Stimulated activated CD8-positive, alpha-beta memory T cell treated with anti-CD3 and anti-CD28 coated beads, Interleukin-15, amount 100 ng/mL, for 48 hours (primary cell): ENCODE results near the gene DNMBP.
"Not testable (repeated sequence)": the region's sequence is repeated elsewhere in the genome, so short reads cannot be mapped to it uniquely, and the experiment has no call there.

Source experiments
- DNase-seq, 2 donors: peaks; one replicate each; pipeline ENCODE4 v3.0.0-alpha.2; 2020; ENCODE audit warnings: low read depth in 2 of 2

Gene DNMBP

DNA sequence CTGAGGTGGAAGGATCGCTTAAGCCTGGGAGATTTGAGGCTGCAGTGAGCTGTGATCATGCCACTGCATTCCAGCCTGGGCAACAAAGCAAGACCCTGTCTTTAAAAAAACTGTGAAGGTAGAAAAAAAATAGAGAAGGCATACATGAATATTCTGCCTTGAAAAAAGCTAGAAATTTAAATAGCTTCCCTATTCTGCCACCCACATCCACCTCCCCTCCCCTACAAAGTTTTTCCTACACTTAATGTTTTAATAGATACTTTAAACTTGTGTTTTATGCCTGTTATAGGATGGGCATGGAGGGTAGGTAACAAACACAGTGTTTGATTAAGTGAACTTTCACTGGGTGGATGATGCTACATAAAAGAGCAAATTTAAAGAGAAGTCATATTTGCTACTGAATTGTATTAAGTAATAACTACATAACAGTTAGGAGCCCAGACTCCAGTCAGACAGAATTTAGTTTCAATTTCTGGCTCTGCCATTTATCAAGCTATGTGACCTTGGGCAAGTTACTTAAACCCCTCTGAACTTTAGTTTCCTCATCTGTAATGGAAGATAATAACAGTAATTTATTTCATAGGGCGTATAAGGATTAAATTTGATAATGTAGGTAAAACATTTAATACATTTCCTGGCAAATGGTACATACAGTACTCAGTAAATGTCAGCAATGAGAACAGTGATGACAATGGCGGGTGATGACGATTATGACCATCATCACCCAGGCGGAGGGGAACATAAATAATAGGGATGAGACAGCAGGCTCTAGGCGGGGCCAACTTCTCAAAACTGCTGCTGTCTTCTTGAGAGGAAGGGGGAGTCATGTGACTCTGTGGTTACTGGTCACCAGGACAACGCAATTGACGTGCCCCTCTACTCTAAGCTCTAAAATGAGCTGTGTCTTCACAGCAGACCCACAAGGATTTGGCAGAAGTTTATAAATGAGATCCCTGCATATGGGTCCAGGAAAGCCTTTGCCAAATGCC, 15.8 kb downstream of the DNMBP start:
- DNase-seq, result peak; percentile 33 to 42

DNA sequence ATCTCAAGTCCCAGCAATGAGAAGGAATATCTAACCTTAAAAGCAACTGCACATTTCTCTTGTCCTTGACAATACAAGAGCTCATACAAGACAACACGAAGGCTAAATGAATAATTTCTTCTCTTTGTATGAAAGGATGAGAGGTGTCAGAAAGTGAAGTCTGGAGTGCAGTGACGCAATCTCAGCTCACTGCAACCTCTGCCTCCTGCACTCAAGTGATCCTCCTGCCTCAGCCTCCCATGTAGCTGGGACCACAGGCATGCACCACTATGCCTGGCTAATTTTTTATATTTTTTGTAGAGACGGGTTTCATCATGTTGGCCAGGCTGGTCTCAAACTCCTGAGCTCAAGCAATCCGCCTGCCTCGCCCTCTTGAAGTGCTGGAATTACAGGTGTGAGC, 24.1 kb downstream of the DNMBP start:
- DNase-seq, result not testable (repeated sequence)

GRCh38 chr10:99984211-99985034, 25.3 kb downstream of the DNMBP start:
- DNase-seq, result no peak

- DNase-seq, result no peak
Measured at GRCh38 chr10:99983280-99983988, 26.3 kb downstream of the DNMBP start.

DNA sequence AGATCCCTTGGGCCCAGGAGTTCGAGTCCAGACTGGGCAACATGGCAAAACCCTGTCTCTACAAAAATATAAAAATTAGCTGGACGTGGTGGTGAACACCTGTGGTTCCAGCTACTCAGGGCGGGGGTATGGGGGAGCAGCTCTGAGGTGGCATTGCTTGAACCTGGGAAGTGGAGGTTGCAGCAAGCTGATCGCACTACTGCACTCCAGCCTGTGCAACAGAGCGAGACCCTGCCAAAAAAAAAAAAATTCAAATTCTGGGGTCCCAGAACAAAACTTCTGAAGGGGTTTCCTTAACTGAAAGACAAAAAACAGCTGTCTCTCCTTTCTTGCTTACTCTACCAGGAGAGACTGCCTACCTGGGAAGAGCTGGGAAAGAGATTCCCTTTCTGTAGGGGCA, 27.0 kb downstream of the DNMBP start:
- no peak for DNase-seq

DNA sequence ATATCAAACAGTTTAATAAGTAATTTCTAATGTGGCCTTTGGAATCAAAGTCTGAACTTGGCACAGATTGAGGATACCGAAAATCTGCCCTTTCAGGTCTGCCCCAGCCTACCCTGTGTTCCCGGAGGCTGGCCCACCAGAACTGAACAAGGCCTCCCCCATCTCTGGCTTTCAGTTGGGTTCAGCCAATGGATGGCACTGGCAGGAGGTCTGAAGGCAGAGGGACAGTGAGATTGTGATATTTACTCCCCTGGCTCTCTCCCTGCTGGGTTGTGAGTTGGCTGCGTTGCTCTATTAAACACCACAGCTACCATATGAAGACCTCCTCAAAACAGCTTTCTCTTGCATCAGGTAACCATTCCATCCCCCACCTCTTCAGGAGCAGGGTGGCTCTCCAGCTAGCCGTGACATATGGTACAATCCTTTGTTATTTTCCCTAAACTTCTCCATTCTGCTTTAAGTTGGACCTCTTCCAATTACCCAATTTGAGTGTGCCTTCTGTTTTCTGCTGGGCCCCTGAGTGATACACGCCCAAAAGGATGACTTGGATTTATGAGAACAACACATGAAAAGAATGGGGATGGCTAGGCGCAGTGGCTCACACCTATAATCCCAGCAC, 28.1 kb downstream of the DNMBP start:
- DNase-seq, result no peak

GRCh38 chr10:99979066-99979685, 30.6 kb downstream of the DNMBP start:
- no peak for DNase-seq

DNA sequence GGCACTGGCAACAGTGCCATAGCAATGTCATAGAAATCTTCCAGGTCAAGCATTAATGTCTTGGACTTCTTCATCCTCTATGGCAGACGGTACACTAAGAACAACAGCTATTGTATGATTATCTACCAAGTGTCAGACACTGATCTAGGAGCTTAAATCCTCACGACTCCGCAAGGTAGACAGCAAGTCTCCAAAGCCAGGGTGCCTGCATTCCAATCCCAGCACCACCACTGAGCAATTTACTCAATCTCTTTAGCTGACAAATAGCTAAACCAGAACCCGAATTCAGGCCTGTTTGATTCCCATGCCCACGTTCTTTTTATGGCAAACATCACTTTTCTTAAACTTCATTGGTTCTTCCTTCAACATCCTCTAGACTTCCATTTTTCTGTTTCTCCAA, 31.8 kb downstream of the DNMBP start:
- no peak for DNase-seq

- no peak for DNase-seq
Measured at GRCh38 chr10:99976886-99977665, 32.7 kb downstream of the DNMBP start.

- DNase-seq, result no peak
Measured at GRCh38 chr10:99975942-99976809, 33.6 kb downstream of the DNMBP start.

DNA sequence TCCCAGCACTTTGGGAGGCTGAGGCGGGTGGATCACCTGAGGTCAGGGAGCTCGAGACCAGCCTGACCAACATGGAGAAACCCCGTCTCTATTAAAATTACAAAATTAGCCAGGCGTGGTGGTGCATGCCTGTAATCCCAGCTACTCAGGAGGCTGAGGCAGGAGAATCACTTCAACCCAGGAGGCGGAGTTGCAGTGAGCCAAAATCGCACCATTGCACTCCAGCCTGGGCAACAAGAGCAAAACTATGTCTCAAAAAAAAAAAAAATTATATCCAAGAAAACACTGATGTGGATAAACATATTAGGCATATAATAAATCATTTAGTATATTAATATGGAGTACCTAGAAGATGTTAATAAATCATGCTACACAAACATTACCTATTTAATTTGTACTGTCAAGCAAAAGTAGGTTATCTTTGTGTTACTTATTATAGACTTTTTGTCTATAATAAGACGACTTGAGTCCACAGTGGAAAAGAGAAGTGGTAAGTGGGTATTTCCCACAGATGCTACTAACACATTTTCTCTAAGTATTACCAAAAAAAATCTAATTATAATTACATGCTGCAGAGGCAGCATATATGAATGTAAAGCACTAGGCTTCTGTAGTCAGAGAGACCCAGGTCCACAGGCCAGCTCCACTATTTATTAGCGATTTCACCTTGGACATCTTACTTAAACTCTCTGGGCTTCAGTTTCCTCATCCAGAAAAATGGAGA, 34.5 kb downstream of the DNMBP start:
- DNase-seq, result no peak

- DNase-seq, result no peak
Measured at GRCh38 chr10:99973190-99973589, 36.6 kb downstream of the DNMBP start.

GRCh38 chr10:99967961-99968360, 41.8 kb downstream of the DNMBP start:
- no peak for DNase-seq

DNA sequence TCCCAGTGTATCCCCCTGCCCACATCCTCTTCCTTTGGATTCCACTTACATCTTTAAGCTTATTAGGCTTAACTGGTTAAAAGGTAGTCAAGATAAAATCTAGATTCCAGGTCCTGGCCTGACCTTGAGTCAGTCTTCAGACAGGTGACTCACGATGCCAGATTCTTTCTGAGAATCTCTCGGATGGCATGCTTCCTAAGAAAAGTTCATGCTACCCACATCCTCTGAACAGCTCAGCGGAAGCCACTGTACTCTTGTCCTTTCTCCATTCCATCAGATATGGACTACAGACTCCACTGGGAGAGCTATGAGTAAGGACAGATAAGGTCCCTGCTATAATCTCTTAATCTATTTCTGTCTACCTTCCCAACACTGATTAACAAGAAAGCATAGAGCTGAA, 43.4 kb downstream of the DNMBP start:
- no peak for DNase-seq

DNA sequence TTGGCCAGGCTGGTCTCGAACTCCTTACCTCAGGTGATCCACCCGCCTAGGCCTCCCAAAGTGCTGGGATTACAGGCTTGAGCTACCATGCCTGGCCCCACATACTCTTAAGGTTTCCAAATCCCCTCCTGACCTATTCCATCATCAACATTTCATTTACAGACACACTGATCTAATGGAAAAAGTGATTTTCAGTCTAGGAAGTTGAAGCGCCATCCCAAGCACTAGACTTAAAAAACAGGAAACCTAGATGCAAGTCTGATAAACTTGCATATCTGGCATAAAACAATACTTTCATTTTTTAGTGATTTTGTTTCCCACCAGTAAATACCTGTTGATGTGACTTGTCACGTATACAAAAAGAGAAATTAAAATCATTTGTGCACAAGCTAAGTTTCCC, 44.0 kb downstream of the DNMBP start:
- no peak for DNase-seq

GRCh38 chr10:99964791-99965190, 45.0 kb downstream of the DNMBP start:
- DNase-seq, result no peak

GRCh38 chr10:99963467-99964165, 46.1 kb downstream of the DNMBP start:
- DNase-seq, result not testable (repeated sequence)

DNA sequence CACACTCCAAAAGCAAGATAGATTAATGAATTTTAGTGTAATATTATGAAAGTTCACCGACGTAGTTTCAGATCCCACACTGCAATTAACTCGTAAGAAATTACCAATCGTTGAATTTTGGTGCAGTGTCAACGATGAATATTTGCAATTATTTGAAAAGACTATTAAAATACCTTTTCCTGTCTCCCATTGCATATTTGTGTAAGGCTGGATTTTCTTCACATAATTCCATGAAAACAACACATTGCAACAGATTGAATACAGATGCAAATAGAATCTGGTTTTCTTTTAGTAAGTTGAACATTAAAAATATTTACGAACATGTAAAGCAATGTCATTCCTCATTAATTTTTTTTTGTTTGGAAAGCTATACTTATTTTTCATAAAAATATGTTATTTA, 50.9 kb downstream of the DNMBP start:
- no peak for DNase-seq
